AG09319 (cell line): ENCODE results near the gene STAC2.

Experiments used
- DNase-seq: peaks from one replicate; pipeline ENCODE4 v3.0.0-alpha.2; 2010; ENCODE audit warnings: low read depth; ENCODE audit errors: extremely low read depth
- TF ChIP-seq, protein P1 (sequence below): IDR thresholded peaks from 2 replicates; pipeline ENCODE4 v1.5.1; 2011; ENCODE audit warnings: low read depth, mild to moderate bottlenecking, inconsistent platforms, low read length, moderate library complexity

STAC2 gene

DNA sequence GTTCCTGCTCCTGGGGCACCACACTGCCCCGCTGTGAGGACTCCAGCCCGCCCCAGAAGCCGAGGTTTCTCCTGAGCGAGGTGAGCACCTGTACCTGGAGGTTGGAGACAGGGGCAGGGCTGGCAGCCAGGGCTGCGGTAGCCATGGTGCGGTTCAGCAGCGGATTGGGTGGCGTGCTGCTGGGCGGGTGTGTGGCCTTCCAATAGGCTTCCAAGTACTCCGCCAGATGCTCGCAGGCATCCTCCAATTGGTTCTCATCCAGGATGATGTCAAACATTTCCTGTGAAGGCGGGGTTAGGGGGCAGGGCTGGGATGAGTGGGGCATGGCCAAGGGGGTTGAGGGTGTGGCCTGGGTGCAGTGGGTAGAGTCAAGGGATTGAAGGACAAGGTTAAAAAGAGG lies 48.5 kb downstream of the STAC2 start:
- DNase-seq, result no peak

GRCh38 chr17:39175695-39176093 lies 50.1 kb downstream of the STAC2 start:
- TF ChIP-seq, protein P1, sequence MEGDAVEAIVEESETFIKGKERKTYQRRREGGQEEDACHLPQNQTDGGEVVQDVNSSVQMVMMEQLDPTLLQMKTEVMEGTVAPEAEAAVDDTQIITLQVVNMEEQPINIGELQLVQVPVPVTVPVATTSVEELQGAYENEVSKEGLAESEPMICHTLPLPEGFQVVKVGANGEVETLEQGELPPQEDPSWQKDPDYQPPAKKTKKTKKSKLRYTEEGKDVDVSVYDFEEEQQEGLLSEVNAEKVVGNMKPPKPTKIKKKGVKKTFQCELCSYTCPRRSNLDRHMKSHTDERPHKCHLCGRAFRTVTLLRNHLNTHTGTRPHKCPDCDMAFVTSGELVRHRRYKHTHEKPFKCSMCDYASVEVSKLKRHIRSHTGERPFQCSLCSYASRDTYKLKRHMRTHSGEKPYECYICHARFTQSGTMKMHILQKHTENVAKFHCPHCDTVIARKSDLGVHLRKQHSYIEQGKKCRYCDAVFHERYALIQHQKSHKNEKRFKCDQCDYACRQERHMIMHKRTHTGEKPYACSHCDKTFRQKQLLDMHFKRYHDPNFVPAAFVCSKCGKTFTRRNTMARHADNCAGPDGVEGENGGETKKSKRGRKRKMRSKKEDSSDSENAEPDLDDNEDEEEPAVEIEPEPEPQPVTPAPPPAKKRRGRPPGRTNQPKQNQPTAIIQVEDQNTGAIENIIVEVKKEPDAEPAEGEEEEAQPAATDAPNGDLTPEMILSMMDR, result no peak
- no peak for DNase-seq

More for the DNA sequence above, 48.5 kb downstream of the STAC2 start:
- TF ChIP-seq, protein P1, result no peak

GRCh38 chr17:39174920-39175694 lies 50.6 kb downstream of the STAC2 start:
- DNase-seq, result no peak
- TF ChIP-seq, protein P1, result peak; percentile 79

GRCh38 chr17:39173526-39174274 lies 52.0 kb downstream of the STAC2 start:
- DNase-seq, result no peak

GRCh38 chr17:39173080-39173479 lies 52.7 kb downstream of the STAC2 start:
- TF ChIP-seq, protein P1, result no peak
- no peak for DNase-seq

More at GRCh38 chr17:39173526-39174274, 52.0 kb downstream of the STAC2 start:
- TF ChIP-seq, protein P1, result no peak

DNA sequence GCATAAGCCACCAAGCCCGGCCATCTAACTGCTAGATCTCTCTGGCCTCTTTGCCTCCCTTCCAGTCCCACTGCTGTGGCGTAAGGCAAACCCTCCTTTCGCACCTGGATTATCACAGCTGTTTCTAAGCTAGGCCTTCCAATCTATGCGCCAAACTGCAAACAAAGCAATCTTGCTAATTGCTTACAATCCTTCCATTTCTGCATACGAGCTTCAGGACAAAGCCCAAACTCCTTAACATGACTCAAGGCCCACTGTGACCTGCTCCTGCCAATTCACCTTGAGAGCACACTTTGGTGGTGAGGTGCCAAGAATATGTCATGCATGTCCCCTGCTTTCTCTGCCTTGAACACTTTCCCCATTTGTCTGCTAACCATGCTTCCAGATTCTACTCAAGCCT lies 53.8 kb downstream of the STAC2 start:
- TF ChIP-seq, protein P1, result no peak

GRCh38 chr17:39170558-39170957 lies 55.2 kb downstream of the STAC2 start:
- DNase-seq, result no peak
- TF ChIP-seq, protein P1, result no peak

More for the DNA sequence above, 53.8 kb downstream of the STAC2 start:
- DNase-seq, result no peak
